Heart left ventricle (tissue), 16 donors: ENCODE results near the gene ABCB6. TPM values are rescaled to one million over a fixed set of nuclear protein-coding genes. Genes with fewer than 3 reads are reported as not detected.

Experiments used
- ATAC-seq, 4 donors: fragments of 200-7000 bp; cut with Tn5 transposase; one replicate each; pipeline ENCODE4 v1.9.1; 2020 to 2022; ENCODE audit warnings: moderate library complexity in 4 of 4, mild to moderate bottlenecking in 3 of 4, moderate number of reproducible peaks in 1 of 4
- DNase-seq, 5 donors: peaks; one replicate each; pipeline ENCODE4 v3.0.0-alpha.2; 2020
- H3K27ac ChIP-seq, 12 donors: fragments of 200-600 bp; sonication (generic) in 4 of 12; one replicate each; pipeline versions ENCODE4 v1.5.0 to v1.8.0; 2016 to 2022; ENCODE audit warnings: mild to moderate bottlenecking in 2 of 12
- H3K27me3 ChIP-seq, 9 donors: fragments of 200-600 bp; sonication (generic) in 2 of 9; one replicate each; pipeline versions ENCODE4 v1.5.1 to v1.8.0; 2016 to 2022; ENCODE audit warnings: mild to moderate bottlenecking in 3 of 9
- H3K36me3 ChIP-seq, 9 donors: fragments of 200-600 bp; sonication (generic) in 2 of 9; one replicate each; pipeline versions ENCODE4 v1.5.0 to v1.8.0; 2018 to 2022; ENCODE audit warnings: mild to moderate bottlenecking in 2 of 9
- H3K4me1 ChIP-seq, 12 donors: fragments of 200-600 bp; sonication (generic) in 4 of 12; one replicate each; pipeline versions ENCODE4 v1.5.0 to v1.8.0; 2016 to 2022; ENCODE audit warnings: mild to moderate bottlenecking in 3 of 12
- H3K4me3 ChIP-seq, 12 donors: fragments of 200-600 bp; sonication (generic) in 4 of 12; one replicate each; pipeline versions ENCODE4 v1.5.0 to v1.8.0; 2017 to 2022; ENCODE audit warnings: mild to moderate bottlenecking in 9 of 12, moderate library complexity in 4 of 12
- H3K9me3 ChIP-seq, 12 donors: fragments of 200-600 bp; sonication (generic) in 4 of 12; one replicate each; pipeline versions ENCODE4 v1.5.0 to v1.8.0; 2016 to 2022; ENCODE audit warnings: mild to moderate bottlenecking in 1 of 12
- POLR2A ChIP-seq, 2 donors: fragments of 450-650 bp; IDR thresholded peaks; one replicate each; pipeline ENCODE4 v1.6.1; 2017; ENCODE audit warnings: antibody characterized with exemption in 2 of 2, mild to moderate bottlenecking in 2 of 2, moderate library complexity in 2 of 2
- WGBS, 4 donors: extraction: QIAGEN DNeasy Blood & Tissue Kit in 2 of 4; methylation state at CpG; one replicate each; pipeline versions ENCODE4 v1.1.5 to v1.1.7; 2013 to 2018; 5-methylcytosine and 5-hydroxymethylcytosine counted together
- intact Hi-C, 10 donors: fragments of 100-400 bp; cut with DNase I; formaldehyde crosslinking; loops; one replicate each; pipeline versions ENCODE4 v1.11.1 to v1.14.2; 2022
- polyA plus RNA-seq, 2 donors: library from polyadenylated mRNA; stranded (reverse); fragments of 200-250 nt; gene quantifications; one replicate each; pipeline ENCODE4 v1.2.3, GENCODE V29; 2013
- total RNA-seq, 9 donors: library from RNA; depleted of rRNA in 2 of 9; stranded (reverse); fragments of >200 nt in 2 of 9; fragmentation: NEBNext Ultra II Directional in 3 of 9; extraction: Animal tissue kit (Norgen Biotek cat#: 25700) in 3 of 9; gene quantifications; one replicate each; pipeline versions ENCODE4 v1.1.0 to v1.2.4, GENCODE V29; 2016 to 2023
- TF ChIP-seq, protein P1 (sequence below), 12 donors: fragments of 200-600 bp; sonication (generic) in 4 of 12; IDR thresholded peaks; one replicate each; pipeline versions ENCODE4 v1.5.0 to v1.8.0; 2018 to 2022; ENCODE audit warnings: antibody characterized with exemption in 12 of 12, mild to moderate bottlenecking in 5 of 12
- donor health status: ischemic (EF 13 %, LVEDD 7.1; RV severe dilation, severe dysfunction).
- donor health status: healthy with polysubstance abuse.
- donor health status: DM: no; HTN: yes; CAD: no.
- donor health status: DM: no; HTN: no; CAD: no.
- donor health status: ischemic (EF 25% LVEDD 6.9; RV normal size, moderate dysfunction).
- donor health status: ischemic (EF 25% LVEDD 5.7; RV mildly dilated, moderate dysfunction).
- donor health status: healthy.
- donor health status: DM: yes; HTN: yes; CAD: no.
- donor health status: ischemic (EF 35%, LVEDD 5.7; RV mildly dilated, moderate dysfunction).
- donor health status: nonischemic (EF 11% LVEDD 7.7; RV severe dilation, severe dysfunction).
- donor health status: DM: yes; HTN: yes; CAD: no.
- donor health status: PGD.
- donor health status: ischemic (EF 29% LVEDD 5.4; RV normal size, mild dysfunction).
- donor health status: nonischemic (EF 23%, LVEDD 6.1; RV moderate dilation, normal function).

The ABCB6 gene
- total and polyA plus RNA-seq, 11 donors: 12.1 to 30.4 (median 20.0) TPM

GRCh38 chr2:219209236-219210195, 9.2 kb downstream of the ABCB6 start:
- peak in 1 of 5 donors; percentile 4 for DNase-seq
- no peaks in the 10 kb centered on the region for H3K9me3 ChIP-seq
- WGBS, 4 donors: 77 to 81% (median 80%) methylated on average over 13 to 18 of the region's 18 CpGs
- no peaks in the 10 kb centered on the region for H3K27me3 ChIP-seq
- no peak overlapping the region for H3K4me3 ChIP-seq
- intact Hi-C loops: loop anchor here in 7 of 10 donors (5.0 kb wide), 3 partner anchors 37 to 47 kb away; partner anchors contain the start of genes NHEJ1 (in 3 of the 7) and SLC23A3 (in 3 of the 7)
- peaks cover 0 to 63% (median 53%) of the 10 kb centered on the region in 9 donors for H3K36me3 ChIP-seq
- no peak for ATAC-seq
- no peak overlapping the region for H3K27ac ChIP-seq
- TF ChIP-seq, protein P1, sequence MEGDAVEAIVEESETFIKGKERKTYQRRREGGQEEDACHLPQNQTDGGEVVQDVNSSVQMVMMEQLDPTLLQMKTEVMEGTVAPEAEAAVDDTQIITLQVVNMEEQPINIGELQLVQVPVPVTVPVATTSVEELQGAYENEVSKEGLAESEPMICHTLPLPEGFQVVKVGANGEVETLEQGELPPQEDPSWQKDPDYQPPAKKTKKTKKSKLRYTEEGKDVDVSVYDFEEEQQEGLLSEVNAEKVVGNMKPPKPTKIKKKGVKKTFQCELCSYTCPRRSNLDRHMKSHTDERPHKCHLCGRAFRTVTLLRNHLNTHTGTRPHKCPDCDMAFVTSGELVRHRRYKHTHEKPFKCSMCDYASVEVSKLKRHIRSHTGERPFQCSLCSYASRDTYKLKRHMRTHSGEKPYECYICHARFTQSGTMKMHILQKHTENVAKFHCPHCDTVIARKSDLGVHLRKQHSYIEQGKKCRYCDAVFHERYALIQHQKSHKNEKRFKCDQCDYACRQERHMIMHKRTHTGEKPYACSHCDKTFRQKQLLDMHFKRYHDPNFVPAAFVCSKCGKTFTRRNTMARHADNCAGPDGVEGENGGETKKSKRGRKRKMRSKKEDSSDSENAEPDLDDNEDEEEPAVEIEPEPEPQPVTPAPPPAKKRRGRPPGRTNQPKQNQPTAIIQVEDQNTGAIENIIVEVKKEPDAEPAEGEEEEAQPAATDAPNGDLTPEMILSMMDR (IDR thresholded peaks at IDR 0.05): no peak
- TF ChIP-seq POLR2A (IDR thresholded peaks at IDR 0.05): no peak
- H3K4me1 ChIP-seq: peaks cover 0 to 25% (median 17%) of the 10 kb centered on the region in 12 donors

DNA sequence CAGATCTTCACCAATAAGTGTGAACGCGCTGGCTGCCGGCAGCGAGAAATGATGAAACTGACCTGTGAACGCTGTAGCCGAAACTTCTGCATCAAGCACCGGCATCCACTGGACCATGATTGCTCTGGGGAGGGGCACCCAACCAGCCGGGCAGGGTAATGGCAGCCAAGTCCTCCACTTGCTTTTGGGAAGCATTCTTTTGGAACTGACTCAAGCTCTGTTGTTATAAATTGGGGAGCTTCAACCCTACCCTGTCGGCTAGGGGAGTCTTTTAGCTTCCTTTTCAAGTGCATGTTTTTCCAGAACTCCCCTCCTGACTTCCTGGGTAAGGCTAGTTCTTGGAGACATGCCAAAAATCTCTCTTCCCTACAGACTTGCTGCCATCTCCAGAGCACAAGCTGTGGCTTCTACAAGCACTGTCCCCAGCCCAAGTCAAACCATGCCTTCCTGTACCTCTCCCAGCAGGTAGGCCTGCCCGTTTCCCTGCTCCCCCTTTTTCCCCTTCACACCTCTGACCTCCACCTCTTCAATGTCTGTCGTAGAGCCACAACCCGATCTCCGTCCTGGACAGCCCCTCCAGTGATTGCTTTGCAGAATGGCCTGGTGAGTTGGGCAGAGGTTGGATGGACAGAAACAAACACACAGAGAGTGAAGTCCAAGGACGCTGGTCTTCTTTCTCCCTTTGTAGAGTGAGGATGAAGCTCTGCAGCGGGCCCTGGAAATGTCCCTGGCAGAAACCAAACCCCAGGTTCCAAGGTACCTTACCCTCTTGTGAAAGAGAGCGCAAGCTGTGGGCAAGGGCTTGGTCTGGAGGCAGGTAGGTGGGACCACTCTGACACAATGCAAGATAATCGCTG, 10.6 kb downstream of the ABCB6 start:
- H3K27ac ChIP-seq: peak overlapping the region in 9 of 12 donors; percentile 86 to 98 (median 96)
- peaks cover 0 to 49% (median 39%) of the 10 kb centered on the region in 9 donors for H3K36me3 ChIP-seq
- no peaks in the 10 kb centered on the region for H3K27me3 ChIP-seq
- DNase-seq (peak in 1 of 5 donors; percentile 6), ATAC-seq (no peak)
- H3K4me3 ChIP-seq: peak overlapping the region in 3 of 12 donors; percentile 72 to 95 (median 77)
- H3K9me3 ChIP-seq: no peaks in the 10 kb centered on the region
- intact Hi-C loops: loop anchor here in 8 of 10 donors (2.0 to 5.0 kb wide), 7 partner anchors 29 to 47 kb away; partner anchors contain the start of genes NHEJ1 (in 4 of the 8), SLC23A3 (in 3 of the 8), CNPPD1 (in 1 of the 8) and RETREG2 (in 1 of the 8)
- H3K4me1 ChIP-seq: peaks cover 0 to 25% (median 17%) of the 10 kb centered on the region in 12 donors
- 73 to 76% (median 74%) methylated on average over 17 of the region's 17 CpGs for WGBS, 4 donors
- TF ChIP-seq, protein P1 (IDR thresholded peaks at IDR 0.05): no peak
- TF ChIP-seq POLR2A (IDR thresholded peaks at IDR 0.05): no peak

GRCh38 chr2:219207134-219207883, 11.4 kb downstream of the ABCB6 start:
- DNase-seq (no peak), ATAC-seq (no peak)
- no peak for TF ChIP-seq POLR2A (IDR thresholded peaks at IDR 0.05)
- TF ChIP-seq, protein P1 (IDR thresholded peaks at IDR 0.05): no peak
- Histone ChIP-seq H3K27ac (peak overlapping the region; percentile 80 to 99 (median 96)), H3K9me3 (no peaks in the 10 kb centered on the region), H3K27me3 (no peaks in the 10 kb centered on the region), H3K4me3 (peak overlapping the region; percentile 36 to 95 (median 71)), H3K36me3 (peaks cover 0 to 41% (median 33%) of the 10 kb centered on the region in 9 donors), H3K4me1 (peaks cover 0 to 25% (median 17%) of the 10 kb centered on the region in 12 donors)
- WGBS, 4 donors: 19 to 24% (median 20%) methylated on average over 19 to 22 of the region's 22 CpGs
- intact Hi-C loops: loop anchor here in 8 of 10 donors (2.0 to 5.0 kb wide), 7 partner anchors 29 to 47 kb away; partner anchors contain the start of genes NHEJ1 (in 4 of the 8), SLC23A3 (in 3 of the 8), CNPPD1 (in 1 of the 8) and RETREG2 (in 1 of the 8)
